Right forelimb (tissue), 1 donor: ENCODE measurements around the gene ZKSCAN3.
"Not testable (repeated sequence)": the region's sequence is repeated elsewhere in the genome, so short reads cannot be mapped to it uniquely, and the experiment has no call there.

Source experiments
- DNase-seq: peaks from one replicate; pipeline ENCODE4 v3.0.0-alpha.2; 2018

Gene ZKSCAN3

GRCh38 chr6:28377879-28378278, 28.1 kb downstream of the ZKSCAN3 start:
- DNase-seq = no peak

GRCh38 chr6:28378644-28379043, 28.9 kb downstream of the ZKSCAN3 start:
- DNase-seq = no peak

GRCh38 chr6:28380381-28380780, 30.6 kb downstream of the ZKSCAN3 start:
- no peak for DNase-seq

- peak; percentile 83 for DNase-seq
These were observed 33.7 kb downstream of the ZKSCAN3 start for GRCh38 chr6:28383235-28384142.

GRCh38 chr6:28384143-28384533, 34.4 kb downstream of the ZKSCAN3 start:
- DNase-seq = no peak

- DNase-seq = no peak
These were observed 40.9 kb downstream of the ZKSCAN3 start for GRCh38 chr6:28390688-28391087.

GRCh38 chr6:28393912-28394662, 44.3 kb downstream of the ZKSCAN3 start:
- no peak for DNase-seq

- DNase-seq = no peak
These were observed 46.2 kb downstream of the ZKSCAN3 start for GRCh38 chr6:28395918-28396317.

GRCh38 chr6:28399350-28400121, 49.8 kb downstream of the ZKSCAN3 start, which contains the start of gene ZSCAN12:
TSS of gene ZSCAN12 (minus strand) at chr6:28399747. CDS start at chr6:28398405, 1,342 bp downstream.
- peak; percentile 91 for DNase-seq

- DNase-seq = no peak
These were observed 50.3 kb downstream of the ZKSCAN3 start for GRCh38 chr6:28400122-28400451.

- no peak for DNase-seq
These were observed 51.4 kb downstream of the ZKSCAN3 start for GRCh38 chr6:28401172-28401571.

- no peak for DNase-seq
These were observed 52.5 kb downstream of the ZKSCAN3 start for GRCh38 chr6:28402197-28402596.

GRCh38 chr6:28403923-28404322, 54.2 kb downstream of the ZKSCAN3 start:
- DNase-seq = not testable (repeated sequence)

GRCh38 chr6:28407401-28407800, 57.7 kb downstream of the ZKSCAN3 start:
- DNase-seq = no peak

- no peak for DNase-seq
These were observed 58.5 kb downstream of the ZKSCAN3 start for GRCh38 chr6:28408076-28408802.

- no peak for DNase-seq
These were observed 61.0 kb downstream of the ZKSCAN3 start for GRCh38 chr6:28410767-28411166.

- no peak for DNase-seq
These were observed 63.9 kb downstream of the ZKSCAN3 start for GRCh38 chr6:28413681-28414080.
